NCI-H2081 treated with DMSO at 0.1 percent for 48 hours (cell line): ENCODE data around the gene TBC1D22A.

Experiments
- DNase-seq: peaks from one replicate; lab custom pipeline; 2025; lab: John Stamatoyannopoulos, UW

TBC1D22A gene

DNA sequence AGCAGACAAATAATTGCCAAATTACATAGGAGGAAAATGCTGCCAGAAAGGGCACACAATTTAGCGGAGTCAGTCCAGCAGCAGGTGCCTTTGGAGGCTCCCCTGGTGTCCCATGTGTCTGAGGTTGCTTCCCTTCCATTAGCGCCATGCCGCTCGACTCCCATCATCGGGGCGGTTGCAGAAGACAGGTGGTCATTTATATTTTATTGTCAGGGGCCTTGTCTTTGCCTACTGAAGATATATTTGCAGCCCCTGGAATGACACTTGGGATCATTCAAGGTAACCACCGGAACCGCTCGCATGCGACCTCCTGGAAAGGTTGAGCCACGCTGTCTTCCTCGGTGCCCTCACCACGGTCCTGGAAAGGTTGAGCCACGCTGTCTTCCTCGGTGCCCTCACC lies 298.3 kb downstream of the TBC1D22A start:
- DNase-seq: no peak

DNA sequence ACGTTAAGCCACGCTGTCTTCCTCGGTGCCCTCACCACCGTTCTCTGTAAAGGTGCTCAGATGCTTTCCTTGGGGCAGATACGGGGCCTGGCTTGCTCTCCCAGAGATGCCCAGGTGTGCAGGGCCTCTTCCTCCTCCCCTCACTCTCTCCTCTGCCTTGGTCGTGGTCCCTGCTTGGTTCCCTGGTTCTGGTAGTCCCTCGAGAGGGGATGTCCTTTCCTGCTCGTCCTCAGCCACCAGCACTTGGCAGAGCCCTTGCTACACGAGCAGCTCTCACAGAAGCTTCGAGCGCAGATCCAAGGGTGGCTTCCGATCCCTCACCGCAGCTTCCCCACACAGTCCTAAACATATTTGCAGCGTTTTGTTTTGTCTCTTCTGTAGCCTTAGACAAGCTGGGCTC lies 298.8 kb downstream of the TBC1D22A start:
- no peak for DNase-seq

DNA sequence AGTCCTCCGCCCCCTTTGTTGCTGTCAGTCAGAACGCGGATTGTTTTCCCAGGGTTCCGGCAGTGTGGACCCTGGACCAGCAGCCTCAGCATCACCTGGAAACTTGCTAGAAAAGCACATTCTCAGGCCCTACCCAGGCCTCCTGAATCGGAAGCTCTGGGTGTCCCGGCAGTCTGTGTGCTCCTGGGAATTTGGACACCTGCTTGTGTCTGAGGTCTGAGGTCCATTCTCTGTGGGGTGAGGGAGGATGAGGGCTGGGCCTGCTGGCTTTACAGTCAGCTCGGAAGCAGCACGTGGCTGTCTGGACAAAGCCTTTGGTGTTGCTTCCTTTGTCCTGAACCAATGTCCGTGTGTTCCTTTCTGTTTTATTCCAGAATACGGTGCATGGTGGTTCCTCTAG lies 299.7 kb downstream of the TBC1D22A start:
- no peak for DNase-seq

GRCh38 chr22:47063071-47063509 lies 300.6 kb downstream of the TBC1D22A start:
- no peak for DNase-seq

DNA sequence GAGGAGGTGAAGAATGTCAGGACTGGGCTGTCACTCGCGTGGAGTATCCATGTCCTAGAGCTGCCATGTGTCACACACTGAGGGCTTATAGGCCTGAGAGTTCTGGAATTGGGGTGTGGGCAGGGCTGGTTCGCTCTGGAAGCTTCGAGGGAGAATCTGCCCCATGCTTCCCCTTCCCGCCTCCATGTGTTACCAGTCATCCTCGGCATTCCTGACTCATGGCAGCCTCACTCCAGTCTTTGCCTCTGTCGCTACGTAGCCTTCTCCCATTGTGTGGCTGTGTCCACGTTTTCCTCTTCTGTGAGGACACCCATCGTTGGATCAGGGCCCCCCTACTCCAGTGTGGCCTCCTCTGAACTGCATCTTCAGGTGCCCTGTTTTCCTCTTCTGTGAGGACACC lies 301.2 kb downstream of the TBC1D22A start:
- no peak for DNase-seq

- DNase-seq: no peak
Observed at GRCh38 chr22:47064016-47064415, 301.6 kb downstream of the TBC1D22A start.

GRCh38 chr22:47064416-47064815 lies 302.0 kb downstream of the TBC1D22A start:
- DNase-seq: no peak

GRCh38 chr22:47065756-47066615 lies 303.5 kb downstream of the TBC1D22A start:
- no peak for DNase-seq

DNA sequence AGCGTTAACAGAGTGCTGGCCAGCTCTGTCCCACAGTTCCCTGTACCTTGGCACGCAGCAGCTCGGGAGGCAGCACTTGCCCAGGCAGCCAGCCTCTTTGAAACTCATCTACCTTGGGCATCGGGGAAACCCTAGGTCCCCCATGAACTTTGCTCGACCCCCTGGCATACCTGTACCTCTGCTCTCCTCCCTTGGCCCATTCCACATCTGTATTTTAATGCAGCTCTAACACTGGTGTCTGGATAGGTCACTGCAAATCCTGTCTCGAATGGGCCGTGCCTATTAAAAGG lies 304.1 kb downstream of the TBC1D22A start:
- DNase-seq: no peak

- DNase-seq: no peak
Observed at GRCh38 chr22:47067321-47067890, 305.0 kb downstream of the TBC1D22A start.

GRCh38 chr22:47067911-47068625 lies 305.6 kb downstream of the TBC1D22A start:
- DNase-seq: no peak

DNA sequence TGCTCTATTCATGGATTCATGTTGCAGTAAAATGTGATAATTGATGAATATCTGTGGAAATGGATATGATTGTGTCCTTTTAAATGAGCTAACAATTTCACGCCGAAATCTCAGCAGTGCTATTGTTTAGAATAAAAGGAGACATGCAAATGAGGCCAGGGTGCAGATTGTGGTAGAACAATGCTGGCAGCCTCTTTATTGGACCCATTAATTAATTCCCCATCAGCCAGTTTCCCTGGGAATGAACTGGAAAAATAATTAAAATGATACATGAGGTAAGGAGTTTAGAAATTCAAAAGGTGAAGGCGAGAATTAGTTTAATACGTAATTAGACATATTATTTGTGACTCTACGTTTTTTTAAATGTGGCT lies 306.2 kb downstream of the TBC1D22A start:
- no peak for DNase-seq

- no peak for DNase-seq
Observed at GRCh38 chr22:47069270-47069669, 306.8 kb downstream of the TBC1D22A start.

- no peak for DNase-seq
Observed at GRCh38 chr22:47071078-47071806, 308.8 kb downstream of the TBC1D22A start.

DNA sequence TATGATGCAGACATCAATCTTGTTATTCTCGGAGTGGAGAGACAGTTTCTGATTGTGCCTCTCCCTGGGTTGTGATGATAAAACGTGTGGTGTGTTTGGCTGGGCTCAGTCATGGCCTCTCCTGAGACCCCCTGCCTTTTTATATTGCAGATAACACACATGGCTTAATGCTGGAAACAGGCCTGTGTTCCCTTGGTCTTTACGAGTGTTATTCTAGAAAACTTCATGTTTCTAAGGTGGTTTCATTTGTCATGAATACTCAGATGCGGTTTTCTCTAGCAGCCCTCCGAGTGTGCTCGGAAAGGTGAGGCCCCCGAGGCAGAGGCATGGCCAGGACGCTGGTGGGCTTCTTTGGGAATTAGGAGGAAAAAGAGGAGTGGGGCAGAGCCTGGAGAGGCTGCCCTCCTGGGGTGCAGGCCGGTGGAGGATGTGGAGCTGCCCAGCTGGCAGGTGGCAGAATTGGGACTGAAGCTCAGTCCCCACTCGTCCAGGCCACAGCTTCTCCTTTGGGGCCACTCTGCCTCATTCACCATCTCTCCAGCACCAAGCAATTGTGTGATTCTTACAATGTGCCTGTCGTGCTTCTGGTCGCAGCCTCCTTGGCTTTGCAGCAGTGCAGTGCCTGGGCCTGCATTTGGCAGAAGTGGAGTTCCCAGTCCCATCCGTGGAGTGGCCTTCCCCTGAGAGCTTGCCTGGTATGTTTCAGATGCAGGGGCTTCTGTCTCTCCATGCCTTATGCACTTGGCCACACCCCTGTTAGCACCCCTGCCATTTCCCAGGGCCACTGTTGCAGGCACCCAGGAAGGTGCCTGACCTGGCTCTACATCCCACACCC lies 309.6 kb downstream of the TBC1D22A start:
- DNase-seq: no peak

GRCh38 chr22:47072642-47072967 lies 310.2 kb downstream of the TBC1D22A start:
- DNase-seq: no peak

GRCh38 chr22:47073075-47073474 lies 310.6 kb downstream of the TBC1D22A start:
- DNase-seq: no peak

- DNase-seq: no peak
Observed at GRCh38 chr22:47074105-47074504, 311.7 kb downstream of the TBC1D22A start.

GRCh38 chr22:47075568-47075967 lies 313.1 kb downstream of the TBC1D22A start:
- no peak for DNase-seq

DNA sequence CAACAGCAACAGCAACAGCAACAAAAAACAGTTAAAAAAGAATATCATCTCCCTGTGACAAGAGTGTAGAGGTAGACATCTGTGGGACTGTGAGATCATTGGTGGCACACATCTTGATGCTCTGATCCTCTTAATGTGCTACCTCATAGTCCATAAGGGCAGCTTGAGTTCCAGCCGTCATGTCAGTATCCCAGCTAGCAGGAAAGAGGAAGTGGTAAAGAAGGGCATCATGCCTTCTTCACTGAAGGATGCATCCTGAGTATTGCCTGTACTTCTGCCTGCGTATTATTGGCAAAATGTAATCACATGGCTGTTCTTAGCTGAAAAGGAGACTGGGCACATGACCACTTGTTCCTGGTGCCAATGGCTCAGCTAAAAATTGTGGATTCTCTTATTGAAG lies 314.3 kb downstream of the TBC1D22A start:
- no peak for DNase-seq

DNA sequence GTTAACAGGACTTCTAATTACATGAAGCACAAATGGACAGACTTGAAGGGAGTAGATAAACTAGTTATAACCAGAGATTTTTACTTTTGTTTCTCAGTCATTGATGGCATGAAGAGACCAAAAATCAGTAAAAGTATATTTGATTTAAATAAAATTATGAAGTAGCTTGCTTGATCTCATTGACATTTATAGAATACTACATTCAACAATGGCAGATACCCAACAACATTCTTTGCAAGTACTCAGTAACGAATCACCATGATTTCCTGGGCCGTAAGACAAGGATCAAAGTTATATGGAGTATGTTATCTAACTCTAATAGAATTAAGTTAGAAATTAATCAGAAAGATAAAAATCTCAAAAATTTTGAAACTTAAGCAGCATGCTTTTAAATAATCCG lies 317.6 kb downstream of the TBC1D22A start:
- no peak for DNase-seq

GRCh38 chr22:47082505-47082904 lies 320.1 kb downstream of the TBC1D22A start:
- DNase-seq: no peak
